Measurements from ENCODE around the gene RTN4RL1. TPM values are rescaled to one million over a fixed set of nuclear protein-coding genes. Genes with fewer than 3 reads are reported as not detected.
A peak's percentile ranks its signal among the peaks of the same experiment; 100 is the strongest.

The RTN4RL1 gene
- total and polyA plus RNA-seq, 9 of the 15 experiments (the other 6 are each of a cell fraction or from before 2014, with no cell fraction given): 0.04 to 0.06 (median 0.04) TPM; not detected in 5

GRCh38 chr17:2050300-2051060 lies 25.3 kb upstream of the RTN4RL1 start (continued):
- no peak for TF ChIP-seq HDAC1 (IDR thresholded peaks at IDR 0.05)
- no peak for TF ChIP-seq E4F1 (CRISPR knock-in tag; IDR thresholded peaks at IDR 0.05; ENCODE audit: borderline replicate concordance)
- TF ChIP-seq WHSC1 (IDR thresholded peaks at IDR 0.05; ENCODE audit: low read length): no peak
- TF ChIP-seq ZNF766 (CRISPR knock-in tag; conservative IDR thresholded peaks at IDR 0.05): 0 out of 2 replicates have a peak, but pooled peaks have one; percentile 39
- no peak for TF ChIP-seq ZNF311 (CRISPR knock-in tag; IDR thresholded peaks at IDR 0.05)
- TF ChIP-seq SMAD2 (IDR thresholded peaks at IDR 0.05; ENCODE audit: low read depth, low read length): no peak
- no peak for TF ChIP-seq ZNF407 (IDR thresholded peaks at IDR 0.05; ENCODE audit: low read depth)
- no peak for TF ChIP-seq PKNOX1 (IDR thresholded peaks at IDR 0.05)
- no peak for TF ChIP-seq SMARCE1 (IDR thresholded peaks at IDR 0.05)
